Measurements from ENCODE around the gene ST3GAL4.

The ST3GAL4 gene

GRCh38 chr11:126422446-126422845, 67.0 kb downstream of the ST3GAL4 start:
- Histone ChIP-seq H3K4me1 (ENCODE audit: control insufficient read depth, insufficient read depth, low read length) (no peaks in the 10 kb centered on the region), H3K36me3 (ENCODE audit: control insufficient read depth in 2 of 2, insufficient read depth in 1 of 2, low read length in 2 of 2) (no peaks in the 10 kb centered on the region), H3K4me3 (ENCODE audit: low read depth, low read length) (no peak overlapping the region), H3K27ac (ENCODE audit: extremely low read depth, low read depth, low read length) (no peak overlapping the region), H3K9me3 (ENCODE audit: control insufficient read depth, insufficient read depth, low read depth, low read length) (no peaks in the 10 kb centered on the region)
- ChIA-PET POLR2A (no interaction called here), CTCF (interaction anchor here (1.5 to 1.9 kb wide), 3 partner anchors 19 to 112 kb away, joined by 3 to 7 read pairs (median 5); no protein-coding TSS in a partner anchor)
- TF ChIP-seq ZNF37A (tag by site-specific recombination; IDR thresholded peaks at IDR 0.05), result no peak
- no peak for TF ChIP-seq ZNF211 (tag by site-specific recombination; IDR thresholded peaks at IDR 0.05; ENCODE audit: low read depth)
- TF ChIP-seq ZNF248 (tag by site-specific recombination; IDR thresholded peaks at IDR 0.05), result no peak
- TF ChIP-seq KLF17 (tag by site-specific recombination; IDR thresholded peaks at IDR 0.05), result no peak
- TF ChIP-seq GLI4 (tag by site-specific recombination; IDR thresholded peaks at IDR 0.05), result no peak
- TF ChIP-seq PBX3 (CRISPR knock-in tag; IDR thresholded peaks at IDR 0.05), result no peak
- no peak for TF ChIP-seq ELK4 (IDR thresholded peaks at IDR 0.05; ENCODE audit: borderline replicate concordance, low read depth, low read length)
- TF ChIP-seq ZBTB26 (tag by site-specific recombination; optimal IDR thresholded peaks at IDR 0.05), result no peak
- no peak for TF ChIP-seq ZNF561 (tag by site-specific recombination; IDR thresholded peaks at IDR 0.05; ENCODE audit: borderline replicate concordance)

GRCh38 chr11:126423154-126423553, 67.7 kb downstream of the ST3GAL4 start:
- no peak overlapping the region for H3K27ac ChIP-seq (ENCODE audit: extremely low read depth, low read depth, low read length)
- no peaks in the 10 kb centered on the region for H3K4me1 ChIP-seq (ENCODE audit: control insufficient read depth, insufficient read depth, low read length)
- H3K36me3 ChIP-seq (ENCODE audit: control insufficient read depth in 2 of 2, insufficient read depth in 1 of 2, low read length in 2 of 2), result no peaks in the 10 kb centered on the region
- ChIA-PET CTCF (interaction anchor here (1.5 to 1.6 kb wide), 2 partner anchors 18 to 58 kb away, joined by 3 to 5 read pairs; no protein-coding TSS in a partner anchor), POLR2A (interaction anchor here (0.7 kb wide), 1 partner anchor 49 kb away, joined by 5 read pairs; no protein-coding TSS in a partner anchor)
- H3K9me3 ChIP-seq (ENCODE audit: control insufficient read depth, insufficient read depth, low read depth, low read length), result no peaks in the 10 kb centered on the region
- no peak overlapping the region for H3K4me3 ChIP-seq (ENCODE audit: low read depth, low read length)
- TF ChIP-seq ZNF433 (tag by site-specific recombination; IDR thresholded peaks at IDR 0.05; ENCODE audit: low read depth) (no peak), ZNF184 (tag by site-specific recombination; IDR thresholded peaks at IDR 0.05) (no peak), EGR2 (tag by site-specific recombination; IDR thresholded peaks at IDR 0.05; ENCODE audit: low read depth) (peak; percentile 47)

GRCh38 chr11:126423743-126424142, 68.3 kb downstream of the ST3GAL4 start:
- no peaks in the 10 kb centered on the region for H3K4me1 ChIP-seq (ENCODE audit: control insufficient read depth, insufficient read depth, low read length)
- no peaks in the 10 kb centered on the region for H3K9me3 ChIP-seq (ENCODE audit: control insufficient read depth, insufficient read depth, low read depth, low read length)
- no peaks in the 10 kb centered on the region for H3K36me3 ChIP-seq (ENCODE audit: control insufficient read depth in 2 of 2, insufficient read depth in 1 of 2, low read length in 2 of 2)
- no peak overlapping the region for H3K27ac ChIP-seq (ENCODE audit: extremely low read depth, low read depth, low read length)
- CTCF ChIA-PET, result interaction anchor here (1.5 to 1.6 kb wide), 2 partner anchors 17 to 57 kb away, joined by 3 to 5 read pairs; no protein-coding TSS in a partner anchor
- POLR2A ChIA-PET, result interaction anchor here (0.7 kb wide), 1 partner anchor 49 kb away, joined by 5 read pairs; no protein-coding TSS in a partner anchor
- TF ChIP-seq ZNF138 (tag by site-specific recombination; IDR thresholded peaks at IDR 0.05; ENCODE audit: borderline replicate concordance) (no peak), ZNF670 (tag by site-specific recombination; IDR thresholded peaks at IDR 0.05; ENCODE audit: low read depth) (no peak), ZFP3 (tag by site-specific recombination; IDR thresholded peaks at IDR 0.05; ENCODE audit: low read depth) (no peak), ZNF610 (tag by site-specific recombination; IDR thresholded peaks at IDR 0.05; ENCODE audit: borderline replicate concordance) (no peak)
- no peak overlapping the region for H3K4me3 ChIP-seq (ENCODE audit: low read depth, low read length)
